Gastrocnemius medialis (tissue), 4 donors: ENCODE measurements around the gene ATP1A2. TPM values are rescaled to one million over a fixed set of nuclear protein-coding genes. Genes with fewer than 3 reads are reported as not detected.
A peak's percentile ranks its signal among the peaks of the same experiment; 100 is the strongest.
"Not testable (repeated sequence)": the region's sequence is repeated elsewhere in the genome, so short reads cannot be mapped to it uniquely, and the experiment has no call there.

Experiments used
- ATAC-seq, 2 donors: fragments of 150-250 bp; one replicate each; pipeline ENCODE4 v1.9.1; 2016
- DNase-seq, 2 donors: peaks; one replicate each; pipeline ENCODE4 v3.0.0-alpha.2; 2019
- H3K27ac ChIP-seq, 4 donors: fragments of 200-600 bp; sonication (generic); 1 replicate in 1 of 4; 2 replicates in 3 of 4; pipeline ENCODE4 v1.5.1; 2016 to 2018; ENCODE audit warnings: mild to moderate bottlenecking in 2 of 4, moderate library complexity in 1 of 4
- H3K27me3 ChIP-seq, 3 donors: fragments of 200-600 bp; sonication (generic) in 2 of 3; 1 replicate in 1 of 3; 2 replicates in 2 of 3; pipeline versions ENCODE4 v1.5.1 to v1.6.0; 2016 to 2019; ENCODE audit warnings: mild to moderate bottlenecking in 1 of 3, moderate library complexity in 1 of 3
- H3K36me3 ChIP-seq, 2 donors: fragments of 200-600 bp; sonication (generic) in 1 of 2; one replicate each; pipeline ENCODE4 v1.5.1; 2017 to 2018
- H3K4me1 ChIP-seq, 2 donors: fragments of 200-600 bp; sonication (generic) in 1 of 2; one replicate each; pipeline ENCODE4 v1.5.1; 2016 to 2017; ENCODE audit warnings: mild to moderate bottlenecking in 2 of 2
- H3K4me3 ChIP-seq, 4 donors: fragments of 200-600 bp; sonication (generic) in 3 of 4; 1 replicate in 1 of 4; 2 replicates in 3 of 4; pipeline ENCODE4 v1.5.1; 2016 to 2019; ENCODE audit warnings: mild to moderate bottlenecking in 2 of 4
- H3K9me3 ChIP-seq, 3 donors: fragments of 200-600 bp; sonication (generic) in 2 of 3; 1 replicate in 1 of 3; 2 replicates in 2 of 3; pipeline ENCODE4 v1.5.1; 2016 to 2019
- CTCF ChIP-seq, 5 experiments: fragments of 450-650 bp in 3 of 5; fragments of 200-600 bp in 2 of 5; sonication (generic) in 2 of 5; IDR thresholded peaks in 4 of 5; conservative IDR thresholded peaks in 1 of 5; 1 replicate in 4 of 5; 2 replicates in 1 of 5; pipeline ENCODE4 v1.5.1; 2016 to 2019; ENCODE audit warnings: antibody characterized with exemption in 5 of 5, mild to moderate bottlenecking in 3 of 5, moderate library complexity in 3 of 5
- POLR2A ChIP-seq, 2 donors: fragments of 450-650 bp; IDR thresholded peaks; one replicate each; pipeline ENCODE4 v1.6.1; 2017; ENCODE audit warnings: antibody characterized with exemption in 2 of 2, mild to moderate bottlenecking in 2 of 2, moderate library complexity in 2 of 2
- in situ Hi-C, 4 donors: fragments of 200-750 bp; cut with MboI; loops; one replicate each; pipeline versions ENCODE4 v1.15.0 to v1.8.0; 2017; ENCODE audit warnings: low sequenced_read_pairs in 4 of 4
- intact Hi-C: fragments of 100-400 bp; cut with DNase I; formaldehyde crosslinking; loops from one replicate; pipeline ENCODE4 v1.15.1; 2023; ENCODE audit warnings: low total_unique reads
- total RNA-seq, 4 donors: library from RNA; depleted of rRNA; stranded (reverse); fragments of >200 nt; gene quantifications; one replicate each; pipeline versions ENCODE4 v1.1.0 to v1.2.3, GENCODE V29; 2016

Gene ATP1A2
- total RNA-seq, 4 donors from 2014 or later = 281 to 710 (median 413) TPM

GRCh38 chr1:160125746-160126145 lies 10.2 kb downstream of the ATP1A2 start:
- Histone ChIP-seq H3K27ac (peak overlapping the region; percentile 92 to 100 (median 98)), H3K4me3 (peak overlapping the region in 1 of 4 donors; percentile 15), H3K36me3 (peaks cover 0 to 68% of the 10 kb centered on the region in 2 donors), H3K4me1 (peaks cover 92 to 96% of the 10 kb centered on the region in 2 donors), H3K27me3 (no peaks in the 10 kb centered on the region), H3K9me3 (no peaks in the 10 kb centered on the region)
- ATAC-seq (no peak), DNase-seq (peak in 1 of 2 donors; percentile 62)
- TF ChIP-seq POLR2A (IDR thresholded peaks at IDR 0.05) (no peak), CTCF (IDR thresholded peaks at IDR 0.05 in 4 of 5, conservative IDR thresholded peaks at IDR 0.05 in 1 of 5) (no peak)
- intact Hi-C loops (no loop called here), in situ Hi-C loops (no loop called here)

- H3K9me3 ChIP-seq, in situ Hi-C loops, intact Hi-C loops, ATAC-seq, H3K27me3 ChIP-seq: not testable (repeated sequence)
- Histone ChIP-seq H3K4me3 (peak overlapping the region in 1 of 4 donors; percentile 15), H3K27ac (peak overlapping the region; percentile 92 to 100 (median 98)), H3K36me3 (peaks cover 0 to 67% of the 10 kb centered on the region in 2 donors), H3K4me1 (peaks cover 92 to 96% of the 10 kb centered on the region in 2 donors)
- DNase-seq = peak in 1 of 2 donors; percentile 30
Observed at GRCh38 chr1:160126342-160126741, 10.8 kb downstream of the ATP1A2 start.

GRCh38 chr1:160127381-160127780 lies 11.8 kb downstream of the ATP1A2 start:
- H3K36me3 ChIP-seq = peaks cover 0 to 56% of the 10 kb centered on the region in 2 donors
- intact Hi-C loops (no loop called here), in situ Hi-C loops (no loop called here)
- no peak for ATAC-seq
- H3K27ac ChIP-seq = peak overlapping the region; percentile 92 to 100 (median 98)
- H3K4me1 ChIP-seq = peaks cover 91 to 93% of the 10 kb centered on the region in 2 donors
- peak in 1 of 2 donors; percentile 60 for DNase-seq
- no peaks in the 10 kb centered on the region for H3K9me3 ChIP-seq
- no peaks in the 10 kb centered on the region for H3K27me3 ChIP-seq
- peak overlapping the region in 3 of 4 donors; percentile 4 to 12 (median 4) for H3K4me3 ChIP-seq
- TF ChIP-seq POLR2A (IDR thresholded peaks at IDR 0.05) = no peak
- TF ChIP-seq CTCF (IDR thresholded peaks at IDR 0.05 in 4 of 5, conservative IDR thresholded peaks at IDR 0.05 in 1 of 5) = no peak

GRCh38 chr1:160127865-160128523 lies 12.4 kb downstream of the ATP1A2 start:
- peak overlapping the region; percentile 9 to 41 (median 38) for H3K4me3 ChIP-seq
- TF ChIP-seq POLR2A (IDR thresholded peaks at IDR 0.05) (peak; percentile 66 to 85), CTCF (IDR thresholded peaks at IDR 0.05 in 4 of 5, conservative IDR thresholded peaks at IDR 0.05 in 1 of 5) (no peak)
- ATAC-seq (peak; percentile 45 to 53), DNase-seq (peak; percentile 85 to 92)
- intact Hi-C loops = no loop called here
- in situ Hi-C loops = no loop called here
- H3K27ac ChIP-seq = peak overlapping the region; percentile 92 to 100 (median 98)
- H3K27me3 ChIP-seq = no peaks in the 10 kb centered on the region
- peaks cover 92 to 93% of the 10 kb centered on the region in 2 donors for H3K4me1 ChIP-seq
- H3K36me3 ChIP-seq = peaks cover 0 to 51% of the 10 kb centered on the region in 2 donors
- H3K9me3 ChIP-seq = no peaks in the 10 kb centered on the region

GRCh38 chr1:160128636-160129035 lies 13.1 kb downstream of the ATP1A2 start:
- intact Hi-C loops = no loop called here
- TF ChIP-seq CTCF (IDR thresholded peaks at IDR 0.05 in 4 of 5, conservative IDR thresholded peaks at IDR 0.05 in 1 of 5) (no peak), POLR2A (IDR thresholded peaks at IDR 0.05) (no peak)
- H3K4me3 ChIP-seq = peak overlapping the region; percentile 9 to 41 (median 38)
- peaks cover 91 to 93% of the 10 kb centered on the region in 2 donors for H3K4me1 ChIP-seq
- H3K36me3 ChIP-seq = peaks cover 0 to 57% of the 10 kb centered on the region in 2 donors
- in situ Hi-C loops = no loop called here
- no peak for DNase-seq
- no peaks in the 10 kb centered on the region for H3K9me3 ChIP-seq
- ATAC-seq = no peak
- peak overlapping the region; percentile 92 to 100 (median 98) for H3K27ac ChIP-seq
- H3K27me3 ChIP-seq = no peaks in the 10 kb centered on the region
